ENCODE results near the gene ZNF687.
"Not testable (repeated sequence)": the region's sequence is repeated elsewhere in the genome, so short reads cannot be mapped to it uniquely, and the experiment has no call there.

Gene ZNF687

GRCh38 chr1:151281969-151282882 lies at the start of gene ZNF687:
Gene ZNF687 (plus strand): TSS chr1:151282299. CDS start chr1:151286292, 3,993 bp downstream.
- peak; percentile 99 for FAIRE-seq

GRCh38 chr1:151235235-151235634 lies 46.9 kb upstream of the ZNF687 start:
- no peak for FAIRE-seq

GRCh38 chr1:151237678-151238466 lies 44.2 kb upstream of the ZNF687 start:
- no peak for FAIRE-seq

- no peak for FAIRE-seq
These were observed 43.7 kb upstream of the ZNF687 start for GRCh38 chr1:151238467-151238739.

GRCh38 chr1:151242442-151242841 lies 39.7 kb upstream of the ZNF687 start:
- FAIRE-seq = no peak

- FAIRE-seq = no peak
These were observed 38.3 kb upstream of the ZNF687 start for GRCh38 chr1:151243683-151244216.

- no peak for FAIRE-seq
These were observed 35.3 kb upstream of the ZNF687 start for GRCh38 chr1:151246786-151247185.

GRCh38 chr1:151251656-151252470 lies 30.2 kb upstream of the ZNF687 start:
- peak; percentile 97 for FAIRE-seq

- peak; percentile 98 for FAIRE-seq
These were observed 27.6 kb upstream of the ZNF687 start, which contains the start of gene PSMD4 for GRCh38 chr1:151254217-151255213. Gene PSMD4 (plus strand): TSS chr1:151254734. CDS start chr1:151254783, 49 bp downstream.

GRCh38 chr1:151255381-151255780 lies 26.7 kb upstream of the ZNF687 start:
- no peak for FAIRE-seq

GRCh38 chr1:151259351-151259750 lies 22.7 kb upstream of the ZNF687 start:
- FAIRE-seq = no peak

- FAIRE-seq = no peak
These were observed 16.5 kb upstream of the ZNF687 start for GRCh38 chr1:151265446-151266236.

GRCh38 chr1:151266315-151266714 lies 15.8 kb upstream of the ZNF687 start:
- no peak for FAIRE-seq

- FAIRE-seq = no peak
These were observed 15.3 kb upstream of the ZNF687 start for GRCh38 chr1:151266821-151267220.

GRCh38 chr1:151267760-151268159 lies 14.3 kb upstream of the ZNF687 start:
- no peak for FAIRE-seq

GRCh38 chr1:151273924-151274466 lies 8.1 kb upstream of the ZNF687 start:
- FAIRE-seq = no peak

- FAIRE-seq = not testable (repeated sequence)
These were observed 6.8 kb upstream of the ZNF687 start for GRCh38 chr1:151275341-151275740.

- FAIRE-seq = no peak
These were observed 4.8 kb upstream of the ZNF687 start for GRCh38 chr1:151277249-151277648.

GRCh38 chr1:151281225-151281968 lies 702 bp upstream of the ZNF687 start:
- FAIRE-seq = peak; percentile 98
